ENCODE measurements around the gene OR6C65.
"Not testable (repeated sequence)": the region's sequence is repeated elsewhere in the genome, so short reads cannot be mapped to it uniquely, and the experiment has no call there.

Gene OR6C65

GRCh38 chr12:55400229-55400628, at the start of gene OR6C65:
Gene OR6C65 (plus strand): TSS chr12:55400529. CDS start chr12:55400529, 0 bp downstream.
- no peak within 1 kb of the TSS for H3K27ac ChIP-seq

GRCh38 chr12:55355338-55355737, 45.0 kb upstream of the OR6C65 start:
- H3K27ac ChIP-seq: not testable (repeated sequence)

More at GRCh38 chr12:55400229-55400628, at the start of gene OR6C65:
- no peak for TF ChIP-seq CTCF (conservative IDR thresholded peaks at IDR 0.05)

- no peak within 1 kb of the TSS for H3K27ac ChIP-seq
- TF ChIP-seq CTCF (conservative IDR thresholded peaks at IDR 0.05): no peak
These were observed 37.7 kb upstream of the OR6C65 start, which contains the start of gene OR6C75 for GRCh38 chr12:55362675-55363074. Gene OR6C75 (plus strand): TSS chr12:55362975. CDS start chr12:55365111, 2,136 bp downstream.

- no peak for TF ChIP-seq CTCF (conservative IDR thresholded peaks at IDR 0.05)
- no peak overlapping the region for H3K27ac ChIP-seq
These were observed 35.2 kb upstream of the OR6C65 start for GRCh38 chr12:55365086-55365485.

- no peak for TF ChIP-seq CTCF (conservative IDR thresholded peaks at IDR 0.05)
- no peak overlapping the region for H3K27ac ChIP-seq
These were observed 27.8 kb upstream of the OR6C65 start for GRCh38 chr12:55372521-55372920.

GRCh38 chr12:55385891-55386290, 14.4 kb upstream of the OR6C65 start:
- H3K27ac ChIP-seq: no peak overlapping the region
- TF ChIP-seq CTCF (conservative IDR thresholded peaks at IDR 0.05): no peak

- no peak overlapping the region for H3K27ac ChIP-seq
- no peak for TF ChIP-seq CTCF (conservative IDR thresholded peaks at IDR 0.05)
These were observed 8.1 kb upstream of the OR6C65 start for GRCh38 chr12:55392032-55392795.

GRCh38 chr12:55396326-55396725, 4.0 kb upstream of the OR6C65 start:
- TF ChIP-seq CTCF (conservative IDR thresholded peaks at IDR 0.05): no peak
- no peak overlapping the region for H3K27ac ChIP-seq

Data from VCaP (cell line).